ENCODE data around the gene MAD1L1. TPM values are rescaled to one million over a fixed set of nuclear protein-coding genes. Genes with fewer than 3 reads are reported as not detected.

Gene MAD1L1
- total RNA-seq, 1 experiment from 2014 or later = 38.5 TPM

- ATAC-seq (no peak), DNase-seq (ENCODE audit: low read depth, low spot score) (no peak)
- ChIA-PET CTCF (no interaction called here), POLR2A (no interaction called here), RAD21 (ENCODE audit: low non-redundant PET in 1 of 2, low total read pairs in 2 of 2, uncharacterized antibody in 2 of 2, unreplicated experiment in 2 of 2) (no interaction called here)
- TF ChIP-seq EZH2phosphoT487 (IDR thresholded peaks at IDR 0.05; ENCODE audit: borderline replicate concordance) = no peak
- no peak for TF ChIP-seq JUND (IDR thresholded peaks at IDR 0.05)
- TF ChIP-seq POLR2A (IDR thresholded peaks at IDR 0.05; ENCODE audit: borderline replicate concordance, extremely low read depth, insufficient read depth, insufficient read length) = no peak
- no peak for TF ChIP-seq ZNF274 (IDR thresholded peaks at IDR 0.05; ENCODE audit: low read depth, low read length)
- TF ChIP-seq YY1 (IDR thresholded peaks at IDR 0.05; ENCODE audit: extremely low read depth, insufficient replicate concordance, low read depth, low read length) = no peak
- no peak for TF ChIP-seq ZBTB33 (IDR thresholded peaks at IDR 0.05; ENCODE audit: extremely low read depth, insufficient replicate concordance, low read length)
- TF ChIP-seq EZH2 (IDR thresholded peaks at IDR 0.05) = no peak
- H3K4me2 ChIP-seq (ENCODE audit: low read length) = no peak overlapping the region
- no peaks in the 10 kb centered on the region for H3K27me3 ChIP-seq (ENCODE audit: insufficient read depth, low read length)
- intact Hi-C loops (cut with micrococcal nuclease) = no loop called here
- H3K27ac ChIP-seq (ENCODE audit: low read depth, low read length) = peak overlapping the region; percentile 29; the same call in 1 of the 2 replicates
- no peak overlapping the region for H3K4me3 ChIP-seq (replicated peaks in 1 of 2; ENCODE audit: low read depth in 1 of 2, low read length in 2 of 2)
- H4K20me1 ChIP-seq (ENCODE audit: insufficient read depth) = no peaks in the 10 kb centered on the region
- no peaks in the 10 kb centered on the region for H3K9me2 ChIP-seq (ENCODE audit: insufficient read depth)
- no peak overlapping the region for H3K9ac ChIP-seq (ENCODE audit: low read length)
- no peaks in the 10 kb centered on the region for H3K36me3 ChIP-seq (ENCODE audit: control insufficient read depth in 1 of 2, insufficient read depth in 2 of 2, low read length in 2 of 2)
- no peak overlapping the region for H2AFZ ChIP-seq (ENCODE audit: low read depth, low read length, poor library complexity, severe bottlenecking)
- no peaks in the 10 kb centered on the region for H3K9me3 ChIP-seq (ENCODE audit: control insufficient read depth in 1 of 2, insufficient read depth in 1 of 2, low read depth in 1 of 2, low read length in 2 of 2)
- H3K4me1 ChIP-seq (ENCODE audit: control insufficient read depth in 1 of 2, insufficient read depth in 2 of 2, low read length in 2 of 2) = peaks cover 0 to under 1% of the 10 kb centered on the region in 2 experiments; a peak in 2 of 4 replicates
- BruUV-seq (replicated peaks) = no TSS peak
- H3K79me2 ChIP-seq (ENCODE audit: insufficient read depth, low read length) = no peaks in the 10 kb centered on the region
Observed at GRCh38 chr7:2169923-2170575, 62.7 kb downstream of the MAD1L1 start.
